GM13977 (cell line): ENCODE results near the gene CMSS1.

Source experiments
- DNase-seq: peaks from one replicate; pipeline ENCODE4 v3.0.0; 2012; ENCODE audit warnings: low spot score
- CTCF ChIP-seq: IDR thresholded peaks from 2 replicates; pipeline ENCODE4 v1.5.1; 2012; ENCODE audit warnings: mild to moderate bottlenecking, control low read depth; ENCODE audit not compliant: insufficient read depth; ENCODE audit errors: extremely low read depth, missing control alignments
- in situ Hi-C: fragments of 300-500 bp; cut with MboI; formaldehyde crosslinking; loops from one replicate; pipeline ENCODE4 v1.12.0; 2022; ENCODE audit warnings: low sequenced_read_pairs, low pct_unique_long_range_greater_than_20kb, mixed read lengths, inconsistent platforms; ENCODE audit not compliant: unreplicated experiment

Gene CMSS1

DNA sequence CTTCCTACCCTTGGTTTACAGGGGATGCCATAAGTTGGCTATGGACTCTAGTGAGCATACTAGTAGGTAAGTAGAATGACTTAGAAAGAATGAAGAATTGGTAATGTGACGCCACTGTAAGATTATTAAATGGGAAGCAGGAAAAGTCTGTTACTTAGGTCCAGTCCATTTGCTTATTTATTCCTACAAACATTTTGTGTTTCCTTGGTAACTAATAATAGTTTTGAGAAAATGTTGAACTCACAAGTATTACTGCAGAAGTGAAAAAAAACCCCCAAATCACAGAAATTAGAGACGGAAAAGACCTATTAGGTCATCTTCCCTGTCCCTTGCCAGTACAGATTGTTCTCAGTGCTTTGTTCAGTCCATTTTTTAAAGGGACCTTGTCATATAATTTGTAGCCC, 63.5 kb downstream of the CMSS1 start:
- no peak for DNase-seq
- in situ Hi-C loops = no loop called here
- no peak for TF ChIP-seq CTCF

GRCh38 chr3:99882436-99883137, 64.9 kb downstream of the CMSS1 start:
- in situ Hi-C loops = no loop called here
- DNase-seq = no peak
- TF ChIP-seq CTCF = no peak

- TF ChIP-seq CTCF = no peak
Observed at GRCh38 chr3:99883138-99883461, 65.4 kb downstream of the CMSS1 start.

DNA sequence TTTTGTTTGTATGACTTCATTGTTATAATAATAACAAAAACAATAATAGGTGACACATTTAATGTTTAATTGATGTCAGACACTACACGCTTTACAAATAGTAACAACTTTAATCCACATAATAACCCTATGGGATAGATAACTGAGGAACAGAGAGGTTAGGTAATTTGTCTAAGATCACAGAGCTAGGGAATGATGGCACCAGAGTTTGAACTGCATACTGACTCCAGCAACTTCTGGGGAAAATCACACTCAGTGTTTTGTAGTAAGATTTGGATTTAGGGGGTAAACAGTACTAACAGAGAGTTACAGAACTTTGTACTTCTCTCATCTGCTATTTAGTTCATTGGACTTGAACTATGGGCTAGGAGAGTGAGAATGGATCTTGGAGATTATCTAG, 66.0 kb downstream of the CMSS1 start:
- no peak for DNase-seq
- in situ Hi-C loops = no loop called here
- TF ChIP-seq CTCF = no peak

More at GRCh38 chr3:99883138-99883461, 65.4 kb downstream of the CMSS1 start:
- DNase-seq = no peak
- in situ Hi-C loops = no loop called here

GRCh38 chr3:99884484-99884883, 66.8 kb downstream of the CMSS1 start:
- no peak for TF ChIP-seq CTCF
- no peak for DNase-seq
- in situ Hi-C loops = no loop called here

- no peak for TF ChIP-seq CTCF
- in situ Hi-C loops = no loop called here
- DNase-seq = no peak
Observed at GRCh38 chr3:99885085-99885484, 67.4 kb downstream of the CMSS1 start.
